Measurements from ENCODE around the gene PAGE2. TPM values are rescaled to one million over a fixed set of nuclear protein-coding genes. Genes with fewer than 3 reads are reported as not detected.
"Not testable (repeated sequence)": the region's sequence is repeated elsewhere in the genome, so short reads cannot be mapped to it uniquely, and the experiment has no call there.

PAGE2 gene
- total RNA-seq, 1 experiment from 2014 or later = not detected

DNA sequence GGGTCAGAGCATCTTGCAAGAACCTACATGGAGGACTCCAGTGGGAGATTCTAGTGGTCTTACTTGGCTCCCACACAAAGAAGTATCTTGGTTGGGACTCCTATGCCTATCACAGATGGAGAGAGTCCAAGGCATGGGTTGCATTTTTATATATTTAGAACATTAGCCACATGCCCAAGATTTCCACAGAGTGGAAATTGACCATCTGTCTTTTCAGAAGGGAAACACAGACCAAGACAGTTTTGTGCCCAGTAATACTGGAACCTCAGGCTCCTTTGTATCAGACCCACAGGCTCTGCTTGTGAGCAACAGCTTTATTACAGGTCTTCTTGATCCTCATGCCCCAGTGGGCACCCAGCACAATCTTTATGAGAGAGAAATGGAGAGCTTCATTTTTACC lies 43.6 kb downstream of the PAGE2 start:
- no TSS peak for BruUV-seq (replicated peaks)
- ChIA-PET CTCF (no interaction called here), RAD21 (ENCODE audit: low non-redundant PET in 1 of 2, low total read pairs in 2 of 2, uncharacterized antibody in 2 of 2, unreplicated experiment in 2 of 2) (no interaction called here), POLR2A (no interaction called here)
- Histone ChIP-seq H3K36me3 (ENCODE audit: control insufficient read depth in 1 of 2, insufficient read depth in 2 of 2, low read length in 2 of 2) (no peaks in the 10 kb centered on the region), H3K9me3 (ENCODE audit: control insufficient read depth in 1 of 2, insufficient read depth in 1 of 2, low read depth in 1 of 2, low read length in 2 of 2) (no peaks in the 10 kb centered on the region), H3K4me2 (ENCODE audit: low read length) (no peak overlapping the region), H3K4me1 (ENCODE audit: control insufficient read depth in 1 of 2, insufficient read depth in 2 of 2, low read length in 2 of 2) (no peaks in the 10 kb centered on the region), H3K27ac (ENCODE audit: low read depth, low read length) (no peak overlapping the region), H2AFZ (ENCODE audit: low read depth, low read length, poor library complexity, severe bottlenecking) (no peak overlapping the region), H3K27me3 (ENCODE audit: insufficient read depth, low read length) (no peaks in the 10 kb centered on the region), H3K9me2 (ENCODE audit: insufficient read depth) (no peaks in the 10 kb centered on the region), H3K4me3 (replicated peaks in 1 of 2; ENCODE audit: low read depth in 1 of 2, low read length in 2 of 2) (no peak overlapping the region), H4K20me1 (ENCODE audit: insufficient read depth) (no peaks in the 10 kb centered on the region), H3K9ac (ENCODE audit: low read length) (no peak overlapping the region), H3K79me2 (ENCODE audit: insufficient read depth, low read length) (no peaks in the 10 kb centered on the region)
- TF ChIP-seq ZFX (IDR thresholded peaks at IDR 0.05) = no peak
- intact Hi-C loops (cut with micrococcal nuclease) = loop anchor here (10.0 kb wide), 1 partner anchor 182 kb away; no protein-coding TSS in a partner anchor
- no peak for DNase-seq (ENCODE audit: low read depth, low spot score)
- ATAC-seq = no peak

DNA sequence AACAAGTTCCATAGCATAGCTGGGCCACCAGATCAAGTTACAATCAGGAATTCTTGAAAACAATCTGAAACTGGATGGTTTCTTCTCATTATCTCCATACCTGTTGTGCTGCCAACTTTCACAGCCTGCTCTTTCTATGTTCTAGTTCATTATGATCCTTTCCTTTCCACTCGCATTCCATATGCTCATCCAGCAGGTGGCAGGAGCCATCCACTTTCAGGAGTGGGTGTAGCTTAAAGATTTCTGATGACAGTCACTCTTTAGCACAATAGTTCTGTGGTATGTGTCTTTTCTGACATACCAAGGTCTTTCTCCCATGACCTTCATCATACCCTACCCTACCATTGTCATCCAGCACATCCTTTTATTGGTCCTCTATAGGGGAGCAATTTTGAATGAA lies 46.4 kb downstream of the PAGE2 start:
- ChIA-PET POLR2A (no interaction called here), RAD21 (ENCODE audit: low non-redundant PET in 1 of 2, low total read pairs in 2 of 2, uncharacterized antibody in 2 of 2, unreplicated experiment in 2 of 2) (no interaction called here), CTCF (interaction anchor here (1.5 kb wide), 1 partner anchor 582 kb away, joined by 5 read pairs; the partner anchor contains the start of gene RRAGB)
- TF ChIP-seq RAD21 (IDR thresholded peaks at IDR 0.05; ENCODE audit: low read depth) = peak; percentile 65
- TF ChIP-seq, protein P1, sequence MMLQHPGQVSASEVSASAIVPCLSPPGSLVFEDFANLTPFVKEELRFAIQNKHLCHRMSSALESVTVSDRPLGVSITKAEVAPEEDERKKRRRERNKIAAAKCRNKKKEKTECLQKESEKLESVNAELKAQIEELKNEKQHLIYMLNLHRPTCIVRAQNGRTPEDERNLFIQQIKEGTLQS (IDR thresholded peaks at IDR 0.05) = no peak
- TF ChIP-seq, protein P2, sequence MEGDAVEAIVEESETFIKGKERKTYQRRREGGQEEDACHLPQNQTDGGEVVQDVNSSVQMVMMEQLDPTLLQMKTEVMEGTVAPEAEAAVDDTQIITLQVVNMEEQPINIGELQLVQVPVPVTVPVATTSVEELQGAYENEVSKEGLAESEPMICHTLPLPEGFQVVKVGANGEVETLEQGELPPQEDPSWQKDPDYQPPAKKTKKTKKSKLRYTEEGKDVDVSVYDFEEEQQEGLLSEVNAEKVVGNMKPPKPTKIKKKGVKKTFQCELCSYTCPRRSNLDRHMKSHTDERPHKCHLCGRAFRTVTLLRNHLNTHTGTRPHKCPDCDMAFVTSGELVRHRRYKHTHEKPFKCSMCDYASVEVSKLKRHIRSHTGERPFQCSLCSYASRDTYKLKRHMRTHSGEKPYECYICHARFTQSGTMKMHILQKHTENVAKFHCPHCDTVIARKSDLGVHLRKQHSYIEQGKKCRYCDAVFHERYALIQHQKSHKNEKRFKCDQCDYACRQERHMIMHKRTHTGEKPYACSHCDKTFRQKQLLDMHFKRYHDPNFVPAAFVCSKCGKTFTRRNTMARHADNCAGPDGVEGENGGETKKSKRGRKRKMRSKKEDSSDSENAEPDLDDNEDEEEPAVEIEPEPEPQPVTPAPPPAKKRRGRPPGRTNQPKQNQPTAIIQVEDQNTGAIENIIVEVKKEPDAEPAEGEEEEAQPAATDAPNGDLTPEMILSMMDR (IDR thresholded peaks at IDR 0.05 in 2 of 3, conservative IDR thresholded peaks at IDR 0.05 in 1 of 3; ENCODE audit: borderline replicate concordance in 1 of 3, insufficient read depth in 1 of 3, low read depth in 2 of 3, low read length in 2 of 3) = peak; percentile 38 to 45 (median 40); a peak in 5 of 6 replicates
- Histone ChIP-seq H3K4me2 (ENCODE audit: low read length) (no peak overlapping the region), H3K36me3 (ENCODE audit: control insufficient read depth in 1 of 2, insufficient read depth in 2 of 2, low read length in 2 of 2) (no peaks in the 10 kb centered on the region), H3K4me1 (ENCODE audit: control insufficient read depth in 1 of 2, insufficient read depth in 2 of 2, low read length in 2 of 2) (no peaks in the 10 kb centered on the region), H2AFZ (ENCODE audit: low read depth, low read length, poor library complexity, severe bottlenecking) (no peak overlapping the region), H4K20me1 (ENCODE audit: insufficient read depth) (no peaks in the 10 kb centered on the region), H3K9ac (ENCODE audit: low read length) (no peak overlapping the region), H3K27me3 (ENCODE audit: insufficient read depth, low read length) (no peaks in the 10 kb centered on the region), H3K9me3 (ENCODE audit: control insufficient read depth in 1 of 2, insufficient read depth in 1 of 2, low read depth in 1 of 2, low read length in 2 of 2) (no peaks in the 10 kb centered on the region), H3K27ac (ENCODE audit: low read depth, low read length) (no peak overlapping the region), H3K9me2 (ENCODE audit: insufficient read depth) (no peaks in the 10 kb centered on the region), H3K4me3 (replicated peaks in 1 of 2; ENCODE audit: low read depth in 1 of 2, low read length in 2 of 2) (no peak overlapping the region), H3K79me2 (ENCODE audit: insufficient read depth, low read length) (no peaks in the 10 kb centered on the region)
- no TSS peak for BruUV-seq (replicated peaks)
- DNase-seq (ENCODE audit: low read depth, low spot score) (peak; percentile 2), ATAC-seq (peak; percentile 57)
- intact Hi-C loops (cut with micrococcal nuclease) = loop anchor here (1.0 to 10.0 kb wide), 4 partner anchors 25 to 208 kb away; no protein-coding TSS in a partner anchor

DNA sequence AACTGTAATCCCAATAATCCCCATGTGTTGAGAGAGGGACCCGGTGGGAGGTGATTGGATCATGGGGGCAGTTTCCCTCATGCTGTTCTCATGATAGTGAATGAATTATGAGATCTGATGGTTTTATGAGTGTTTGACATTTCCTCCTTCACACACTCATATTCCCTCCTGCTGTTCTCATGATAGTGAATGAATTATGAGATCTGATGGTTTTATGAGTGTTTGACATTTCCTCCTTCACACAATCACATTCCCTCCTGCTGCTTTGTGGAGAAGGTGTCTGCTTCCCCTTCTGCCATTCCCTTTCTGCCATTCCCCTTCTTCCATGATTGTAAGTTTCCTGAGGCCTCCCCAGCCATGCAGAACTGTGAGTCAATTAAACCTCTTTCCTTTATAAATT lies 52.0 kb downstream of the PAGE2 start:
- H3K79me2 ChIP-seq (ENCODE audit: insufficient read depth, low read length); H3K9ac ChIP-seq (ENCODE audit: low read length); H4K20me1 ChIP-seq (ENCODE audit: insufficient read depth); H3K4me2 ChIP-seq (ENCODE audit: low read length); H2AFZ ChIP-seq (ENCODE audit: low read depth, low read length, poor library complexity, severe bottlenecking); CTCF ChIA-PET; intact Hi-C loops (cut with micrococcal nuclease); H3K4me1 ChIP-seq (ENCODE audit: control insufficient read depth in 1 of 2, insufficient read depth in 2 of 2, low read length in 2 of 2); H3K9me3 ChIP-seq (ENCODE audit: control insufficient read depth in 1 of 2, insufficient read depth in 1 of 2, low read depth in 1 of 2, low read length in 2 of 2); H3K27ac ChIP-seq (ENCODE audit: low read depth, low read length); H3K4me3 ChIP-seq (replicated peaks in 1 of 2; ENCODE audit: low read depth in 1 of 2, low read length in 2 of 2); RAD21 ChIA-PET (ENCODE audit: low non-redundant PET in 1 of 2, low total read pairs in 2 of 2, uncharacterized antibody in 2 of 2, unreplicated experiment in 2 of 2); DNase-seq (ENCODE audit: low read depth, low spot score); BruUV-seq (replicated peaks); H3K36me3 ChIP-seq (ENCODE audit: control insufficient read depth in 1 of 2, insufficient read depth in 2 of 2, low read length in 2 of 2); H3K27me3 ChIP-seq (ENCODE audit: insufficient read depth, low read length); ATAC-seq; H3K9me2 ChIP-seq (ENCODE audit: insufficient read depth); POLR2A ChIA-PET: not testable (repeated sequence)
